ENCODE data around the gene BSX. TPM values are rescaled to one million over a fixed set of nuclear protein-coding genes. Genes with fewer than 3 reads are reported as not detected.

BSX gene
- total RNA-seq, 1 donor, result not detected

DNA sequence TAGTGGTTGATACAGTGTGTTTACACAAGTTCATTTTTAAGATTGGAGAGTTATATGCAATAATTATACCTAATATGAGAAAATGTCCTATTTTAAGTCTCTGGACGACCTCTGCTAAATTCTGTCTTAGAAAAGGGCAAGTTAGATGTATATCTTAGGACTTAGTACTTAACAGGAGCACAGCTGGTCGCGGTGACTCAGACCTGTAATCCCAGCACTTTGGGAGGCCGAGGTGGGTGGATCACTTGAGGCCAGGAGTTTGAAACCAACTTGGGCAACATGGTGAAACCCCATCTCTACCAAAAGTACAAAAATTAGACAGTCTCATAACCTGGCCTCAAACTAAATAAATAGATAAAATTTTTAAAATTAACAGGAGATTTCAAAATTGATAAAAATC, 27.2 kb downstream of the BSX start:
- no peak overlapping the region for H3K4me3 ChIP-seq (ENCODE audit: low read depth, low read length)
- TF ChIP-seq CTCF (IDR thresholded peaks at IDR 0.05; ENCODE audit: insufficient read depth, low read length), result no peak

DNA sequence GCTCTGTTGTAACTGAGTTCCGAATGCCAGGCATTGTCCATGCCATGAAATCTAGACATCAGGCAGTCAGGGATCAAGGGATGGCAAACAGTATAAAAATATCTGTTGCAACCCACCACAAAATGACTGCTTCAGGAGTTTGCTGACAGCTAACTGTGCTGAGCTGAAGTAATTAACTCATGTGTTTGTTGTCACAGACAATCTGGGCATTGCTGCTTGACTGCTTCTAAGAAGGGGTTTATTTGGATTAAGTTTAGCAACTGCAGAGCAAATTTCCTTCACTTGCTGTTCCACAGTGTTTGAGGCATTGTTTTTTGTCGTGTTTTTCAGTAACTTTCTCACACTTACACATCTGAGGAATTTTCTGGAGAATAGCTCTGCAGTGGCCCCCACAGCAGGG, 30.4 kb downstream of the BSX start:
- DNase-seq (ENCODE audit: low read depth), result no peak
- no peak for TF ChIP-seq CTCF (IDR thresholded peaks at IDR 0.05; ENCODE audit: insufficient read depth, low read length)
- H3K4me3 ChIP-seq (ENCODE audit: low read depth, low read length), result no peak overlapping the region

More for the DNA sequence above, 27.2 kb downstream of the BSX start:
- no peak for DNase-seq (ENCODE audit: low read depth)

DNA sequence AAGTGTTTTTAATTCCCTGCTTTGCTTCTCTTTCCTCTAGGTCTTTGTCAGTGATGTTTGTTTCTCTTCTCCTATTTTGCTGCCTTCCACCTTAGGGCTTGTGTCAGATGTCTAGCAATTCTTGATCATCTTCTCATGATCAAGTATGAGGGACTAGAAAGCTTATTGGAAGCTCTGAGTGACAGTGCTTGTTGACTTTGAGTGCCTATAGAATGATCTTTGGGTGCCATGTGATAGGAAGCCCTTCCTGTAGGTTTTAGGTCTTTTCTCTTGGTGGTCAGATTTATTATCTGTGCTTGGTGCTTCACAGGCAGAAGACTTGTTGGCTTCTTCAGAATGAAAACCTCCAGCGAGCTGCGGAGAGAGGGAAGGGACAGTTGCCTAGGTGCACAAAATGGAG, 43.1 kb downstream of the BSX start:
- no peak for DNase-seq (ENCODE audit: low read depth)
- TF ChIP-seq CTCF (IDR thresholded peaks at IDR 0.05; ENCODE audit: insufficient read depth, low read length), result no peak
- no peak overlapping the region for H3K4me3 ChIP-seq (ENCODE audit: low read depth, low read length)

GRCh38 chr11:122937983-122938382, 43.7 kb downstream of the BSX start:
- TF ChIP-seq CTCF (IDR thresholded peaks at IDR 0.05; ENCODE audit: insufficient read depth, low read length), result no peak
- no peak for DNase-seq (ENCODE audit: low read depth)
- H3K4me3 ChIP-seq (ENCODE audit: low read depth, low read length), result no peak overlapping the region

- no peak for DNase-seq (ENCODE audit: low read depth)
- H3K4me3 ChIP-seq (ENCODE audit: low read depth, low read length), result no peak overlapping the region
- no peak for TF ChIP-seq CTCF (IDR thresholded peaks at IDR 0.05; ENCODE audit: insufficient read depth, low read length)
These were observed 48.2 kb downstream of the BSX start for GRCh38 chr11:122933416-122933815.

DNA sequence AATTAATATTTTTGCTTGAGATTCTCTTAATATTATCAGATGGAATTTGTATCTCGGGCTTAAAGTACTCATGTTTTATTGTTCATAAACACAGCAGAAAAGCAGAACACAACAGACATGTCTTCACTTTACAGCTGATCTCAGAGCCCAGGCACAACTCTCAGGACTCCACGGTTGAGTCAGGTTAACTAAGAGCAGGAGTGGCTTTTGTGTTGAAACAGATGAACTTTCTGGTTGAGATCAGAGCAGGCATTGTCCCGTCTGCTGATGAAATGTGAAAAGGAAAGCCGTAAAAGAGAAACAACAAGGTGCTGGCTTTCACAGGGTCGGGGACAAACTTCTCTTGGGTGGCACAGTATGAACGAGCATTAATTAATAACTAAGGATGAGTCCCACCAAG, 50.1 kb downstream of the BSX start:
- no peak for DNase-seq (ENCODE audit: low read depth)

More for the DNA sequence above, 50.1 kb downstream of the BSX start:
- no peak for TF ChIP-seq CTCF (IDR thresholded peaks at IDR 0.05; ENCODE audit: insufficient read depth, low read length)
- no peak overlapping the region for H3K4me3 ChIP-seq (ENCODE audit: low read depth, low read length)

Other genes with a start within 250 kb of the BSX start
- gene CRTAM, start 143.3 kb downstream of the BSX start, total RNA-seq (ENCODE audit: low replicate concordance), result not detected in 2 replicates
- gene JHY, start 99.1 kb downstream of the BSX start, total RNA-seq (ENCODE audit: low replicate concordance), result 5.2 and 9.3 TPM in 2 replicates
- gene HSPA8, start 80.3 kb upstream of the BSX start, total RNA-seq (ENCODE audit: low replicate concordance), result 1,138 and 2,934 TPM in 2 replicates
- gene CLMP, start 213.4 kb upstream of the BSX start, total RNA-seq (ENCODE audit: low replicate concordance), result 187 and 235 TPM in 2 replicates

Measured in fibroblast of the aortic adventitia (primary cell).